AML-193 (cell line): ENCODE results near the gene CARS1.

Experiments used
- DNase-seq, 2 experiments: peaks; one replicate each; lab custom pipeline; 2025; lab: John Stamatoyannopoulos, UW

CARS1 gene

DNA sequence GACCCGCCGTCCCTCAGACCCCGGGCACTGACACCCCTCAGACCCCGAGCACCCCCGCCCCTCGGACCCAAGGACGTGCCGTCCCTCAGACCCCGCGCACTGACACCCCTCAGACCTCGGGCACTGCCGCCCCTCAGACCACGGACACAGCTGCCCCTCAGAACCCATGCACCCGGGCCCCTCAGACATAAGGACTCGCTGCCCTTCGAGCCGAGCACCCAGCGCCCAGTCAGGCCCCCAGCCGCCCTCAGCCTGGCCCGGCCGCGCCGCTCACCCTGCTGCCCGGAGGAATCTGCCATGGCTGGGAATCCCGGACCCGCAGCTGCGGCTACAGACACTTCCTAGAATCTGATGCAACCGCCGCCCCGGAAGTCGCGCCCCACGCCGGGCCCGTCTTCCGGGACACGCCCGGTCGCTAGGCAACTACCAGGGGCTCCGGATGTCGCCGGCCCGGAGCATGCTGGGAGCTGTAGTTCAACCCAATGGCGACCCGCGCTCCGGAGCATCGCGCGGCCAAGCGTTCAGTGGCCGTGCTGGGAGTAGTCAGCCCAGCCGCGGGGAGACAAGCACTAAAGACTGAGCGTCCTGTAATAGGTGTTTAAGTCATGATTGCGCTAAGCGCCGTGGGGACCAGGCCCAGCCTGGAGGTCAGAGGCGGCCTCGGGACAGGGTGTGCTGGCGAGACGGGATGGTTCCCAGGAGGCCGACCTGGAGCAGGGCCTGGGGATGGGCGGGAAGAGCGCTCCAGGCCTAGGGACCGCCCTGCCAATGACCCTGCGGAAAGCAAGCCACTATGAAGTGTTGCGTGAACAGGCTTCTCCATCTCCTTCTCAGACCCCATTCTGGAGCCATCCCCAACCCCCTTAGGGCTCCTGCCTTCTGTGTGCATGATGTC lies at the start of gene CARS1:
TSS of gene CARS1 (minus strand) at position 355 of the 895 bp plus-strand sequence. CDS start at position 299, 56 bp downstream.
- DNase-seq: peak; percentile 86 to 89

DNA sequence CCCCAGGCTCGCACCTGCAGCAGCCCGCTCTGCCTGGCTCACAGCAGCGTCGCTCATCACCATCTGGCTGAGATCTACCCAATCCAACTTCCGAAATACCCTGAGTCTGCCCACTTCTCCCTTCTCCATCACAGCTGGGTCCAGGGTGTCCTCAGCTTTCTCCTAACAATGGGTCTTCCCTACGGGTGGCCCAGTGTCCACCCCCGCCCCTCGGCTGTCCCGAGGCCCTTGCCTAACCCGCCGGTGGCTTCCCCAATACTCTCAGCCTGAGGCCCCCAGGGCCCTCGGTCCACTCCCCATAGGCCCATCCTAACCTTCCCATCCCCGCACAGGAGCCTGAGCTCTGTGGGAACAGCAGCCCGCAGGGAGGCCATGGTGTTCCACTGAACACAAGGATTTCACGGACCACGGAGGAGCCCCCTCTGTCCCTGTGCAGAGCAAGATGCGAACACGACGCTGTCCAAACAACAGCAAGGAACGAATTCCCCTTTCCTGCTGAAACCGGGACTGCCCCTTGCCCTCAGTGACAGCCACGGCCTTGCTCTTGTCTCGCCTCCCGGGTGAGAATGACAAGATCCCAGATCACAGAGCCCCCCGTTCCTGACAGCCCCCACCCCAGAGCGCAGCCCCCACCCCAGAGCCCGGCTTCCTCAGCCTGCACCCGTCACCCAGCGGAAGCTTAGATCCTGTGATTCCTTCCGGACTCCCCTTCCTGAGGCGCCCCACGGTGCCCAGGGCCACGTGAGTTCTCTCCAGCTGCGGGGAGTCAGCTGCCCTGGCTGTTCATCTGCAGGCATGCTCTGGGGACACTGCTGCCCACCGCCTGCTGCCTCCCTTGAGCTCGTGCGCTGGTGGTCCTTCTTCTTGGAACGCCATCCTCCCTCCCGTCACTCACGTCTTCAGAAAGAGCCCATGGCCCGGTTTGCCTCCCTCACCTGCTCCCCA lies 48.8 kb upstream of the CARS1 start:
- no peak for DNase-seq

DNA sequence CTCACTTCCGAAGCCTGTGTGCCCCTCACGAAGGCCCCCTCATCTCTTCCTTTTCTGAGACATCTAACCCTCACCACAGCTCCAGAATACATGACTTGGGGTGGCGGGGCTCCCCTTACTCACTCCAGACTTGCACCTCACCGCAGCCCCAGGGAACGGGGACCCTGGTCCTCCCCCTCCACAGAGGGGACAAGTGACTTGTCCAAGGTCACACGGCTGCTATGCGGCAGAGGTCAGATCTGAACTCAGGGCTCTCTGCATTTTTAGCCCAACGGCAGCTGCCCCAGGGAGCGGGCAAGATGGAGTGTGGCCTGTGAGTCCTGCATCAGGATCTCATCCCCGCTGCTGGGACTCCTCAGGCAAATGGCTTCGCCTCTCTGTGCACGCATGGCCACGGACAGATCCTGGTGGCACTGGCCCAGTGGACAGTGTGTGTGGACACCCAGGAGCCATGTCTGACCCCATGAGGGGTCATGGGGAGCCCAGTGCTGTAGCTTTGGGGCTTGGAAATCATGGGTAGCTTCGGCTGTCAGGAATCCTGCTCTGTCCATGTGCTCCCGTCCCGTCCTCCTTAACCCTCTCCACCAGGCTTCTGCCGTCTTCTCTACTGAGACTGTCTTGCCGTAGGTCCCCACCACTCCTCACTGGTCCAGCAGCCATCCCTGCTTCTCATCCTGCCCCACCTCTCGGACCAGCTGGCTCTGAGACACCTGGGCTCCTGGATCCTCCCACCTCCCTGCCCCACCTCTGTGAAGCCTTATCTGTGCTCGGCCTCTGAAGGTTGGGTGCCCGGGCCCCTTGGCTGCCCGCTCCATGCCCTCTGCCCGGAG lies 48.0 kb upstream of the CARS1 start:
- no peak for DNase-seq

DNA sequence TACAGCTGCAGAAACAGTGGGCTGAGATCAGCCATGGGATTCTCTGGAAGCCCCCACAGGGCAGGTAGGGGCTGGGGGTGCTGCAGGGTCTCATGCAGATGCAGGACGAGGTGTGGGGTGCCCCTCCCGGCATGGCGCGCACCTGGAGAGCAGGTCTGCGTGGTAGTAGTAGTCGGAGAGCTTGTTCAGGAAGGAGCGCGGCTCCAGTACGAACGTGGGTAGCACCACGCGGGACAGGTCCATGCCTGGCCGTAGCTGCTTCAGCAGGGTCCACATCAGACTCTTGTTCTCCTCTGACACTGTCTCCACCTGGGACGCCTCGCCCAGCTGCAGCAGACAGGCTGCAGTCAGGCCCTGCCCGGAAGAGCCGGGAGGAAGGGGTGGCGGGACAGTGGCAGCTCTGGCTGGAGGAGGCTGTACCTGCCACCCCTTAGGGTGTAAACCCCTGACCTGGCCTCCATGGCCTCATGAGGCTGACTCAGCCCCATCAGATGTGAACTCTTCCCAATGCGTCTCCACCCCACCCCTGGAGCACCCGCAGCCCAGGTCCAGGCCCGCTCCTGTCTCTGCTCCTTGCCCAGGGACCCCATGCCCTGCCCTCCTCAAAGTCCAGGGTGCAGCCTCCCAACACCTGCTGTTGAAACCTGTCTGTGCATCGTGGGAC lies 47.0 kb upstream of the CARS1 start:
- DNase-seq: no peak

DNA sequence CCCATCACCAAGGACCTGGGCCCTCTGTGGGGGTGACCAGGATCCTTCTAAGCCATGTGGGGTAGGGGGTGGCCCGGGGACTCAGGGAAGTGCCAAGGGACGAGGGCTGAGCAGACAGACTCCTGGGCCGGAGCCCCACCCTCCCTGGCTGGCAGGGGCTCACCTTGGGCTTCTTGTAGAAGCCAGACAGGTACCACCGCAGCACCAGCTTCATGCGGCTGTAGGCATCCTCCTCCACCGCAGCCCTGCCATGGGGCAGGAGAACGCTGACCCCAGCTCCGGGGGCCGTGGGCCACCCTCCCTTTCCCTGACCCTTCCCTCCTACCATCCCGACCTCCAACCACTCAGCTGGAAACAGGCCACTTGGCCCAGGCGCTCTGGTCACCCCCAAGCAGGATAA lies 45.9 kb upstream of the CARS1 start:
- no peak for DNase-seq

DNA sequence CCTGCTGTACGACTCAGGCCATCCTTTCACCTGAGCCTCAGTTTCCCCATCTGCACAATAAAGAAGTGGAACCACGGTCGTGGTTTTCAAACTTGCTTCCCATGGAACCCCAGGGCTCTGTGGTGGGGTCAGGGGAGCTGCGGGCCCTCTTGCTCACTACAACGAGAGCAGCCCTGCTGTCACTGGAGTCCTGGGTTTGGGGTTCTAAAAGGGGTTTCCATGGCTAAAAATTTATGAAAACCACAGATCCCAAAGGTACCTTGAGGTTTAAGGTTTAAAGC lies 45.4 kb upstream of the CARS1 start:
- no peak for DNase-seq

DNA sequence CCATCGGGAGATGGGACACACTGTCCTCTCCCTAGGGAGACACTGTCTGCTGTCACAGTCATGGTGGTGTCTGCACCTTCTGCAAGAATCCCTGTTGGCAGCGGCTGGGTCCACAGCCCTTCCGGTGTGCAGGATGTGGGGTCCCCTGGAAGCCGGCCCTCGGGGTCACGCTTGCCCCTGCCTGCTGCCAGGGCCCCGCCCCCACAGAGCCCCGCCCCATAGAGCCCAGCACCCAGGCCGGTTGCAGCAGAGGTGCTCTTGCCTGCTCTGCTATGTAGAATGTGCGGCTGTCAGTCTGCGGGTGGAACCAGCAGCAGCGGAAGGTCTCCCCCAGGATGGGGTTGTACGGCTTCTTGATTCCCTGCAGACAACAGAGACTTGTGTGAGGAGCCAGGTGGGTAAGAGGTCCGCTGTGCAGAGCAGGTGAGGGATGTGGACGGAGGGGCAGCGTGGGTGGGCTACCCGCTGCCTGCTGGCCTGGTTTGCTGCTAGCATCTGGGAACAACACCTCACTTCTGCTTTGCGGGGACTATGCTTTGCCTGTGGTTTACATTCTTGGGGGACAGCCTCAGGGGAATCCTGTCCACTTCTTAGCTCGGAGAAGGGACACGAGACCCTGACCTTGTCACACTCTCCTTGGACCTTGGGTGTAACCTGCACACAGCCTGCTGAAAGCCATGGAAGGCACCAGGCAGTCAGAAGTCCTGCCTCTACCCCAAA lies 44.9 kb upstream of the CARS1 start:
- no peak for DNase-seq

DNA sequence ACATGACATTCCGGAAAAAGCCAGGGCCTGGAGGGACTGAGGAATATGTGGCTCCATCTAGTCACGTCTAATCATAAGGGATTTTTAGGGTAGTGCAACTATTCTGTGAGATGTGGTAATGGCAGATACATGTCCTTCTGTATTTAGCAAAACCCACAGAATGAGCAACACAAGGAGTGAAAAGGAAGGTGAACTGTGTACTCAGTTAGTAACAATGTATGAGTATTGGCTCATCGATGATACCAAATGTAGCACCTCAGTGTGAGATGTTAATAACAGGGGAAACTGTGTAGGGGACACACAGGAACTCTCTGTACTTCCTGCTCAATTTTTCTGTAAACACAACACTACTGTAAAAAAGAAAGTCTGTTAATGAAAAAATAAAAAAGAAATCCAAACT lies 42.0 kb upstream of the CARS1 start:
- no peak for DNase-seq

DNA sequence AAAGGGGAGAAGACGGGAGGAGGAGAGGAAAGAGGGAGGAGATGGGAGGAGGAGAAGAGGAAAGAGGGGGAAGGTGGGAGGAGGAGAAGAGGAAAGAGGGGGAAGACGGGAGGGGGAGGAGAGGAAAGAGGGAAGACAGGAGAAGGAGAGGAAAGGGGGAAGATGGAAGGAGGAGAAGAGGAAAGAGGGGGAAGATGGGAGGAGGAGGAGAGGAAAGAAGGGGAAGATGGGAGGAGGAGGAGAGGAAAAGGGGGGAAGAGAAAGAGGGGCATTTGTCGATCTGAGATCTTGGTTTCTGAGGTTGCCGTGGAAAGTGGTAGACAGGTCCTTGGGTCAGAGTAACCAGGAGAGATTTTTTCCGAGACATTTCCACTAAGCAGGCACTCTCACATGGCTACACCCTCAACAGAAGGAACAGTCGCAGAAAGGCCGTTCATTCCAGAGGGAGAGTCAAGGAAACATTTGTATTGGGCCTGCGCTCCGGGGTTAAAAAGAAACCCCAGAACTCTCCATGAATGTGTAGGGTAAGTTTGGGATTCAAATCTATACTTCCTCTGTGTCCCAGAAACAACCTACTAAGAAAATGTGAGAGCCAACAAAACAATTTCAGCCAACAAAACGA lies 39.8 kb upstream of the CARS1 start:
- DNase-seq: no peak

DNA sequence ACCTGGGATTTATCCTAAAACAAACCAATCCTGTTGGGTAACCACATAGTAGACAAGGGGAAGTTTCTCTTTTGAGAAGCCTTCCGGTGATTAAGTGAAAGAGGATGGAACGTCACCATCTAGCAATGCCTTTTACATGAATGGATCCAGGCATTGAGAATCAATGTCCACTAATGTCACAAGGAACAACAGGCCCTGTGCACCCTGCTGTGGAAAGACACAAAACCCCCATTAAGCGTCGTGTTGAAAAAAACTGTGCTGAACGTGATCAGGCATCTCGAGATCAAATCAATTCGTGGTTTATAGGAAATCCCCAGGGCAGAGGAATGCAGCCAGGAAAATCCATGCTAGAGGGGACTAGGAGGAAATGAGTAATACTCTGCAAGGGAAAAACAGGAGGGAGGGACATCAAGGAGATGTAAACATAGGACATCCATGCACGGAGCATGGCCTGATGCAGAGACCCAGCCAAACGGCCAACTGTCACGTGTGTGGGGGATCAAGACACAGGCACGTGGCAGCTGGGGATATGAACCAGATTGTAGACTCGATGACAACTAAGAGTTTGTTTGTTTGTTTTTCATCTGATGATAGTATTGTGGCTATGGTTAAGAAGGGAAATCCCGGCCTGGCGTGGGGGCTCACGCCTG lies 38.6 kb upstream of the CARS1 start:
- no peak for DNase-seq

DNA sequence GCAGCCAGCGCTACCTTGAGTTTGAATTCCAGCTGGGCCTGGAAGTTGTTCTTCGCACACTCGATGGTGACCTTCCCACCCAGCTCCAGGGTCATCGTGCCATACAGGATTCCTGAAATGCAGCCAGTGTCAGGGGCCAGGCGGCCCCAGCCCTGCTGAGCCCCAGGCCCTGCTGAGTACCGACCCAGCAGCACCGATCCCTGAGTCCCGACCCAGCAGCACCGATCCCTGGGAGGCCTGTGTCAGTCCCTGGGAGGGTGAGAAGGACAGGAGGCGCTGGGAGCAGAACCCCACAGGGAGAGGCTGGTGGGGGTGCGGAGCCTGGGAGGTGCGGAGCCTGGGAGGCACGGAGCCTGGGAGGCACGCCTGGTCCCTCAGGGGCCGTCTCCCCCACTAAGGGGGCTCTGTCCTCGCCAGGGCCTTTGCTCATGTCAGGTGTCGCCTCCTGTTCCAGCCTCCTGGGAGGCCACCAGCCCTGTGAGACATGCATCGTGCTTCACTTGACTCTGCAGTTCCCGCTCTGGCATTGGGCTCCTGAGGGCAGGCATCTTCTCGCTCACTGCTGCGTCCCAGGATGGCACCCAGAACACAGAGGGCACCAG lies 37.1 kb upstream of the CARS1 start:
- no peak for DNase-seq

DNA sequence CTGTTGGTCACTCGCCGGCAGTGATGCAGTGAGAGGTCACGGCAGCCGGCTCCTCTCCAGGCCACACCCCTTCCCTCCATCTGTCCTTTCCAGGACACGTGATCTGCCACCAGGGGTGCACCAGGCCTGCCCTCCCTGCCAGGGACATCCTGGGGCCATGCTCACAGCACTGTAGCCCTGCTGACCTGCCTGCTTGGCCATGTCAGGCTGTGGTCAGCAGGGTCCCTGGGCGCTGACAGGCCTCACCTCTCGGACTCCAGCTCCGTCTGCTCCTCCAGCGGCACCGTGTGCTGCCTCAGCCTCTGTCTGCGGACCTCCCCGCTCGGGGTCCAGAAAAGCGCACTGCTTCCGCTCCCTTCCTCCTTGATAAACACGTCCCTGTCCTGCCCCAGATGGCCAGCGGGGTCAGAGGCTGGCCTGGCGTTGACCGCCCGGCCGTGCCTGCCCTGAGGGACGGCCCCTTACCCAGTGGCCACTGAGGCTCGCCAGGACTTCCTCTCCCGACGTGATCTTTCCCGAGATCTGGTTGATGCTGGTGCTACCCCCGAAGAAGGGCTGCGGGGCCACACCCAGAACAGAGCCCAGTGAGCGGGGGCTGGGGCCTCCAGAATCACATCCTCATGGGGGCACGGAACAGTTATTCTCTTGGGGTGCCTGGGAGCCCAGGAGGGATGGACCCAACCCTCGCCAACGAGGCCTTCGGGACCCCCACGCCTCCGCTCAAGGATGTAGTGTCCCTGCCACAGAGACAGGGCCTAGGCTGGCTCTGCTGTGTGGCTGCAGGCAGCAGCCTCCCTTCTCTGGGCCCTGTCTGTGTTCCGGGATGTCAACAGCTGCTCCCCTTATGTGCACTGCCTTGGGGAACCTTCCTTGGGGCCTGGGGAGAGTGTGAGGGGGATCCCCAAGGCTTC lies 36.3 kb upstream of the CARS1 start:
- DNase-seq: no peak

DNA sequence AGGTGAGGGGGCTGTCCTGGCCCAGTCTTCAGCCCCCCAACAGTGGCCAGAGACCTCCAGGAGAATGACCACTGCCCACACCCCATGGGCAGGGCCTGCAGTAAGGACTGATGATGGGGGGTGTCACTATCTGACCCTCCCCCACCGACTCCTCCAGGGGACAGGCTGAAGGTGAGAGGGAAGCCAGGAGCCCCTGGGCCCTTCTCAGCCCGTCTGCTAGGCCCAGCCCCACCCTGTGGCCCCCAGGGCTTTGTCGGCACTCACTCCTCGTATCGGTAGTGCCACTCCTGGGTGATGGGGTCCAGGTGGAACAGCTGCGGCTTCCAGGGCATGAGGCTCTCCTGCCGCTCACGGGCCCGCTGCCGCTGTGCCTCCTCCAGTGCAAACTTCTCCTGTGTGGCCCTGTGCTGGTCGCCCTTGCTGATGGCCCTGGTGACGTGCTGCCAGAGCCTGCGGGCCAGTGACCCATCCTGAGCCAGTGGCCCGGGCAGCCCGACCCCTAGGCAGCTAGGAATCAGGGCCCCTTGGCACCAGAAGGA lies 35.4 kb upstream of the CARS1 start:
- no peak for DNase-seq

DNA sequence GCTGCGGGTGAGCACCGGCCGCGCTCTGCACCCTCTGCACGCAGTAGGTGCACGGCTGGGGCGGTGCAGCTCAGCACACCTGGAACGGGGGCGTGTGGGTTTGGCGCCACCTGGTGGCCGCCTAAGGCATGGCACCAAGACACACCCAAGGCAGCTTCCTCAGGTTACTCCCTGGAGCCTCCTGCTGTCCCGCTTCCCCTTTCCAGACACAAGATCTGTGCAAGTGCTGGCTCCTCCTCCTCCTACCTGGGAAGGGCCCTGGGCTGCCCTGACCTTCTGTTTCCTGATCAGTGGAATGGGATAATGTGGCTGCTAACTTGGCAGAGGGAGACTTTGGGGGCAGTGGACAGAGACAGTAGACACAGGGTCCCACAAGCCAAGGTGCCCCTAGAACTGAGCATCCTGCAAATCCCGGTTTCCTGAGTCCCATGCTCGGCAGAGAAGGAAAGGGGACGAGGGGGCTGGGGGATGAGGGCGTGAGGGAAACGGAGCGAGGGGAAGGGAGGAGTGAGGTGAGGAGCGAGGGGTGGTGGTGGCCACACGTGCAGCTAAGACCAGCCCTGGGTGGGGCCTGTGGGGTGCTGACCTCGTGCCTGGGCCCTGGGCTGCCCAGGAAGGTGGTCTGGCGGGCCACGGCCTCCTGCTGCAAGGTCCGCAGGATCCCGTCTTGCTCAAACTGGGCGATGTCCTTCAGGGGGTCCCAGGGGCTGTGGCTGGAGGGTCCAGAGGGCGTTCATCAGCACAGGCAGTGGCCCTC lies 34.8 kb upstream of the CARS1 start:
- peak in 1 of 2 experiments; percentile 44 for DNase-seq

DNA sequence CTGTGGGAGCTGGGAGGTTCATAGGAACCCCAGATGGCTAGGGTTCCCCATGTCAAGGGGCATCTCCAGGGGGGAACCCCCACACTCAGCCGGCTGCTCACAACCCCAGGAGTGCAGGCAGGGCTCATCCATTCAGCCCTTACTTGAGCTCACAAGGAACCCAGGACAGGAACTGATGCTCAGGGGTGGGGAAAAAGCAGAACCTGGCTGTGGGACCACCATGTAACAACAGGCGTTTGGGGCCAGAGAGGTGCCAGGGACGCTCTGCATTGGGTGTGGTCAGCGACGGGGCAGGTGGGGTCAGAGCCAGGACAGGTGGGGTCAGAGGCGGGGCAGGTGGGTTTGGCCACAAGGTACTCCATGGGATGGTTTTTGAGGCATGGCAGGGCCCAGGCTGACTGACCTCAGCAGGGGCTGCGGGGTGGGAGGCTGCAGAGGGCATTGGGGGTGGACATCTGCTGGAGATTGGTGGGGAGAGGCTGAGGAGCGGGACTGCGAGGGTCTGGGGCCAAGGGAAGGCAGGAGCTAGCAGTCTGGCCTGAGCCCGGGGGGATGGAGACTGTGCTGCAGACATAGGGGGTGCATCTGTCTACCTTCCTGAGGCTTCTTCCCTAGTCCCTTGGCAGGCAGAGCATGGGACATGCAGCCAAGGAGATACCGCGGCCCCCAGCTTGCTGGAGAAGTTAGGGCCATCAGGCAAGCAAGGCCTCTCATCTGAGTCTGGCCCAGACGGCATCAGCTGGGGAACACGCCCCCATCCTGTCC lies 34.0 kb upstream of the CARS1 start:
- no peak for DNase-seq

DNA sequence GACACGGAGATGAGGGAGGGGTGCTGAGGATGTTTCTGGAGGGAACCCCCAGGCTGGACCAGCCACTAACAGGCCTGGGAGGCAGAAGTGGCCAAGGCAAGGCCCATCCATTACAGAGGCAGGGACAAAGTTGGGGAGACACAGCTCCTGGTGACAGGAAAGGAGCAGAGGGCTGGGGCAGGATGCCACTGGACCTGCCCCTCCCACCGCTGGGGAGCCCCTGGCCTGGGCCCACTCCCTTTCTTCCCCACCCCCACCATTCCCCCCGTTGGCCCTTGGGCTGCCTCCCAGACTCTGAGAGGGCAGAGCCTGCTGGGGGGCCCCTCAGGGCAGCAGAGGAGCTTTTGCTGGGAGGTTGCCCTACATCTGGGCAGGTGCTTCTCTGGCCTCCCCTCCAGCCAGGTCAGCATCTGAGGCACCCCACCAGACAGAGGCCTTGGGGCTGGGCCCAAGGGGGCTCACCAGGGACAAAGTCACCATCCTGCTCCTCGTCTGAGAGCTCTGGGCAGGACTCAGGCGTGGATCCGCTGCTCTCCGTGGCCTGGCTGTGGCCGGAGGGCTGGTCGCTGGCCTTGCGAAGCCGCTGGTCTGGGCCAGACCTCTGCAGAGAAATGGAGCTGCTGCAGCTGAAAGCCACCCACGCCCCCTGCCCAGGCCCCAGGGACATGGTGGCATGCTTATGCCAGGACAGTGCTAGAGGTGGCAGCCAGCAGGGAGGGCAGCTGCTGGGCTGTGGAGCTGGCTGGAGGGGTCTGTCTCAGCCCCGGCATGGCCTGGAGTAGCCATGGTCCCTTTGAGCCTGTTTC lies 33.1 kb upstream of the CARS1 start:
- DNase-seq: no peak
